ENCODE results near the gene VPS13D. TPM values are rescaled to one million over a fixed set of nuclear protein-coding genes. Genes with fewer than 3 reads are reported as not detected.

VPS13D gene
- total and polyA plus RNA-seq, 2 donors (not counting 3 experiments of a cell fraction or from before 2014, with no cell fraction given) = 13.6 to 48.5 TPM

DNA sequence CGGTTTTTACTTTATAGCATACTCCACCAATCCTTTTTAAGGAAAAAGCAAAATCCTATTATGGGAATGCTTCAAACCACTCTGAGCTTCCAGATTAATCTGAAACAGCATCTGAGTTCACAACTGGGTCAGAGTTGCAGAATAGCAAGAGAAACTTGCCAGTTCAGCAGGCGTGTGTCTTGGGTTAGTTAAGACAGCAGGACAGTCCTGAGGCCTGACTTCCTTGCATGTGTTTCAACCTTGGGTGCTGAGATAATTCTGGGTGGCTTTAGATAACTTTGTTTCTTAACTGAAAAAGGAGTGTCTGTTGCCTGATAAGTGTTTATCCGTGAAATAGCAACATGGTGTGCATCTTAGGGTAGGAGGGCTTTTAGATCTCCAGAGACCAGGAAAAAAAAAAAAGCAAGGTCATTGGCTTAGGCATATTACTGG is 218.9 kb downstream of the VPS13D start:
- TF ChIP-seq EZH2 (IDR thresholded peaks at IDR 0.05; ENCODE audit: borderline replicate concordance, low read depth, low read length, severe bottlenecking) (no peak), GATA2 (IDR thresholded peaks at IDR 0.05; ENCODE audit: insufficient read depth, insufficient read length, low read depth, low read length) (no peak), FOS (IDR thresholded peaks at IDR 0.05; ENCODE audit: borderline replicate concordance, insufficient read depth, low read length) (no peak), POLR2A (IDR thresholded peaks at IDR 0.05; ENCODE audit: low read depth, low read length) (no peak), MYC (IDR thresholded peaks at IDR 0.05; ENCODE audit: low read depth, low read length) (no peak), JUN (IDR thresholded peaks at IDR 0.05; ENCODE audit: borderline replicate concordance, insufficient read depth, insufficient read length, low read depth) (no peak), POLR2AphosphoS5 (IDR thresholded peaks at IDR 0.05; ENCODE audit: insufficient read depth, low read depth, low read length) (no peak)
- TF ChIP-seq, protein P1, sequence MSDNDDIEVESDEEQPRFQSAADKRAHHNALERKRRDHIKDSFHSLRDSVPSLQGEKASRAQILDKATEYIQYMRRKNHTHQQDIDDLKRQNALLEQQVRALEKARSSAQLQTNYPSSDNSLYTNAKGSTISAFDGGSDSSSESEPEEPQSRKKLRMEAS (IDR thresholded peaks at IDR 0.05; ENCODE audit: insufficient read depth, insufficient read length) = no peak
- TF ChIP-seq, protein P2, sequence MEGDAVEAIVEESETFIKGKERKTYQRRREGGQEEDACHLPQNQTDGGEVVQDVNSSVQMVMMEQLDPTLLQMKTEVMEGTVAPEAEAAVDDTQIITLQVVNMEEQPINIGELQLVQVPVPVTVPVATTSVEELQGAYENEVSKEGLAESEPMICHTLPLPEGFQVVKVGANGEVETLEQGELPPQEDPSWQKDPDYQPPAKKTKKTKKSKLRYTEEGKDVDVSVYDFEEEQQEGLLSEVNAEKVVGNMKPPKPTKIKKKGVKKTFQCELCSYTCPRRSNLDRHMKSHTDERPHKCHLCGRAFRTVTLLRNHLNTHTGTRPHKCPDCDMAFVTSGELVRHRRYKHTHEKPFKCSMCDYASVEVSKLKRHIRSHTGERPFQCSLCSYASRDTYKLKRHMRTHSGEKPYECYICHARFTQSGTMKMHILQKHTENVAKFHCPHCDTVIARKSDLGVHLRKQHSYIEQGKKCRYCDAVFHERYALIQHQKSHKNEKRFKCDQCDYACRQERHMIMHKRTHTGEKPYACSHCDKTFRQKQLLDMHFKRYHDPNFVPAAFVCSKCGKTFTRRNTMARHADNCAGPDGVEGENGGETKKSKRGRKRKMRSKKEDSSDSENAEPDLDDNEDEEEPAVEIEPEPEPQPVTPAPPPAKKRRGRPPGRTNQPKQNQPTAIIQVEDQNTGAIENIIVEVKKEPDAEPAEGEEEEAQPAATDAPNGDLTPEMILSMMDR (IDR thresholded peaks at IDR 0.05; ENCODE audit: extremely low read depth in 1 of 2, insufficient read depth in 1 of 2, low read depth in 1 of 2, low read length in 2 of 2) = no peak
- intact Hi-C loops (cut with micrococcal nuclease) (no loop called here), dilution Hi-C loops (cut with MboI; ENCODE audit: extremely low pct_ligation_motif_present, low sequenced_read_pairs) (no loop called here)
- Histone ChIP-seq H4K20me1 (replicated peaks; ENCODE audit: control insufficient read depth, extremely low read depth, insufficient read depth, low read length) (no peaks in the 10 kb centered on the region), H3K9me1 (replicated peaks; ENCODE audit: control insufficient read depth, extremely low read depth, insufficient read depth, low read length) (no peaks in the 10 kb centered on the region), H3K79me2 (ENCODE audit: control insufficient read depth, insufficient read depth, low read length) (no peaks in the 10 kb centered on the region), H3K36me3 (ENCODE audit: control insufficient read depth in 2 of 2, extremely low read depth in 1 of 2, insufficient read depth in 2 of 2, low read length in 2 of 2) (no peaks in the 10 kb centered on the region), H3K4me1 (ENCODE audit: control insufficient read depth, extremely low read depth, insufficient read depth, low read length) (peaks cover 27% of the 10 kb centered on the region), H3K4me2 (ENCODE audit: insufficient read depth, low read length) (no peak overlapping the region), H3K9me3 (replicated peaks; ENCODE audit: control insufficient read depth, insufficient read depth, low read length) (no peaks in the 10 kb centered on the region), H3K27me3 (ENCODE audit: control insufficient read depth in 2 of 2, insufficient read depth in 2 of 2, low read length in 2 of 2) (no peaks in the 10 kb centered on the region), H3K4me3 (replicated peaks in 1 of 3; ENCODE audit: insufficient read depth in 1 of 3, low read depth in 1 of 3, low read length in 3 of 3) (no peak overlapping the region), H3K27ac (ENCODE audit: insufficient read depth, low read depth, low read length) (no peak overlapping the region), H2AFZ (ENCODE audit: low read depth, low read length) (no peak overlapping the region), H3K9ac (replicated peaks; ENCODE audit: extremely low read depth, insufficient read depth, low read length) (no peak overlapping the region)
- no TSS peak for BruUV-seq (replicated peaks)
- ChIA-PET POLR2A (interaction anchor here (0.6 kb wide), 1 partner anchor 50 kb away, joined by 4 read pairs; no protein-coding TSS in a partner anchor), CTCF (no interaction called here)
- DNase-seq (ENCODE audit: low read depth, low spot score) (no peak), FAIRE-seq (no peak)

Data from endothelial cell of umbilical vein (primary cell).